H9 (cell line): ENCODE measurements around the gene PREX1. TPM values are rescaled to one million over a fixed set of nuclear protein-coding genes. Genes with fewer than 3 reads are reported as not detected.

Experiments
- DNase-seq: peaks from one replicate; pipeline ENCODE4 v3.0.0-alpha.2; 2017
- H2AFZ ChIP-seq: one replicate; pipeline ENCODE4 v1.6.1; 2013; ENCODE audit warnings: mild to moderate bottlenecking, low read length, control low read depth, moderate library complexity
- H2AK5ac ChIP-seq: 2 replicates; pipeline ENCODE4 v1.6.1; 2013; ENCODE audit warnings: low read length, control low read depth, mixed read lengths; ENCODE audit not compliant: insufficient read length
- H2BK120ac ChIP-seq: one replicate; pipeline ENCODE4 v1.6.1; 2013; ENCODE audit warnings: low read depth, mild to moderate bottlenecking, low read length, control low read depth, inconsistent platforms; ENCODE audit not compliant: poor library complexity, severe bottlenecking
- H2BK12ac ChIP-seq: 2 replicates; pipeline ENCODE4 v1.6.1; 2013; ENCODE audit warnings: low read length, control low read depth, mixed read lengths, low read depth; ENCODE audit not compliant: insufficient read length
- H2BK15ac ChIP-seq: 2 replicates; pipeline ENCODE4 v1.6.1; 2013; ENCODE audit warnings: low read depth, low read length, control low read depth
- H2BK20ac ChIP-seq: one replicate; pipeline ENCODE4 v1.6.1; 2013; ENCODE audit warnings: low read depth, mild to moderate bottlenecking, low read length, control low read depth, inconsistent platforms; ENCODE audit not compliant: poor library complexity, severe bottlenecking
- H2BK5ac ChIP-seq: 2 replicates; pipeline ENCODE4 v1.6.1; 2013; ENCODE audit warnings: low read length, control low read depth, mixed read lengths; ENCODE audit not compliant: insufficient read length
- H3K14ac ChIP-seq: 2 replicates; pipeline ENCODE4 v1.6.1; 2013; ENCODE audit warnings: low read length, control low read depth; ENCODE audit not compliant: insufficient read depth
- H3K18ac ChIP-seq: 2 replicates; pipeline ENCODE4 v1.6.1; 2013; ENCODE audit warnings: low read depth, mild to moderate bottlenecking, mixed read lengths, low read length, control low read depth; ENCODE audit not compliant: insufficient read length
- H3K23ac ChIP-seq: 2 replicates; pipeline ENCODE4 v1.6.1; 2013; ENCODE audit warnings: low read length, control low read depth, mixed read lengths, low read depth; ENCODE audit not compliant: insufficient read length
- H3K23me2 ChIP-seq: 2 replicates; pipeline ENCODE4 v1.6.1; 2013; ENCODE audit warnings: low read depth, mild to moderate bottlenecking, mixed read lengths, low read length, control low read depth; ENCODE audit not compliant: insufficient read length, poor library complexity, severe bottlenecking
- H3K27ac ChIP-seq: 2 replicates; pipeline ENCODE4 v1.5.1; 2013; ENCODE audit warnings: low read length, control low read depth, mixed read lengths, low read depth; ENCODE audit not compliant: insufficient read length
- H3K27me3 ChIP-seq: 2 replicates; pipeline ENCODE4 v1.6.1; 2013; ENCODE audit warnings: low read length, control low read depth, inconsistent platforms; ENCODE audit not compliant: insufficient read depth
- H3K4ac ChIP-seq: 2 replicates; pipeline ENCODE4 v1.6.1; 2013; ENCODE audit warnings: low read depth, mild to moderate bottlenecking, control low read depth, inconsistent platforms, low read length, moderate library complexity
- H3K4me1 ChIP-seq: 2 replicates; pipeline ENCODE4 v1.6.1; 2013; ENCODE audit warnings: low read length, control low read depth, inconsistent platforms; ENCODE audit not compliant: insufficient read depth
- H3K4me2 ChIP-seq: 2 replicates; pipeline ENCODE4 v1.6.1; 2013; ENCODE audit warnings: low read length, control low read depth, mixed read lengths; ENCODE audit not compliant: insufficient read length, insufficient read depth
- H3K56ac ChIP-seq: 2 replicates; pipeline ENCODE4 v1.6.1; 2013; ENCODE audit warnings: low read depth, mild to moderate bottlenecking, mixed read lengths, low read length, control low read depth; ENCODE audit not compliant: insufficient read length
- H3K79me1 ChIP-seq: 2 replicates; pipeline ENCODE4 v1.6.1; 2013; ENCODE audit warnings: low read depth, mild to moderate bottlenecking, moderate library complexity, low read length, control low read depth, inconsistent platforms; ENCODE audit not compliant: insufficient read depth, poor library complexity, severe bottlenecking
- H3K79me2 ChIP-seq: 2 replicates; pipeline ENCODE4 v1.6.1; 2013; ENCODE audit warnings: low read length, control low read depth, inconsistent platforms; ENCODE audit not compliant: insufficient read depth
- H3K9ac ChIP-seq: 2 replicates; pipeline ENCODE4 v1.6.1; 2013; ENCODE audit warnings: low read length, control low read depth, mixed read lengths; ENCODE audit not compliant: insufficient read length; ENCODE audit errors: extremely low read depth
- H3K9me3 ChIP-seq: one replicate; pipeline ENCODE4 v1.6.1; 2013; ENCODE audit warnings: low read depth, low read length, inconsistent platforms; ENCODE audit not compliant: control insufficient read depth
- H3T11ph ChIP-seq: one replicate; pipeline ENCODE4 v1.6.1; 2013; ENCODE audit warnings: mild to moderate bottlenecking, low read length, control low read depth, inconsistent platforms
- H4K20me1 ChIP-seq: one replicate; pipeline ENCODE4 v1.6.1; 2013; ENCODE audit not compliant: control insufficient read depth, insufficient read length, insufficient read depth
- H4K5ac ChIP-seq: 2 replicates; pipeline ENCODE4 v1.6.1; 2013; ENCODE audit warnings: low read depth, mild to moderate bottlenecking, mixed read lengths, low read length, control low read depth; ENCODE audit not compliant: insufficient read length
- H4K8ac ChIP-seq: replicated peaks from 2 replicates; pipeline ENCODE4 v1.6.1; 2013; ENCODE audit warnings: low read length, control low read depth, mixed read lengths, low read depth; ENCODE audit not compliant: insufficient read length
- H4K91ac ChIP-seq: 2 replicates; pipeline ENCODE4 v1.6.1; 2013; ENCODE audit warnings: low read depth, mild to moderate bottlenecking, moderate library complexity, mixed read lengths, low read length, control low read depth; ENCODE audit not compliant: insufficient read length
- H3K27ac Mint-ChIP-seq, 3 experiments: 2 replicates in 2 of 3; 3 replicates in 1 of 3; pipeline ENCODE4 v1.8.0; 2020 to 2021; ENCODE audit warnings: mixed read lengths in 3 of 3, mild to moderate bottlenecking in 1 of 3, moderate library complexity in 1 of 3
- H3K27me3 Mint-ChIP-seq: 2 replicates; pipeline ENCODE4 v1.8.0; 2021; ENCODE audit warnings: low read depth, mild to moderate bottlenecking, moderate library complexity, mixed read lengths
- H3K36me3 Mint-ChIP-seq, 3 experiments: 2 replicates in 2 of 3; 3 replicates in 1 of 3; pipeline ENCODE4 v1.8.0; 2020 to 2021; ENCODE audit warnings: low read depth in 3 of 3, mixed read lengths in 3 of 3; ENCODE audit not compliant: insufficient read depth in 1 of 3
- H3K4me1 Mint-ChIP-seq, 2 experiments: 2 replicates each; pipeline ENCODE4 v1.8.0; 2020; ENCODE audit warnings: mixed read lengths in 2 of 2
- H3K4me3 Mint-ChIP-seq, 2 experiments: 2 replicates in 1 of 2; 3 replicates in 1 of 2; pipeline ENCODE4 v1.8.0; 2020 to 2021; ENCODE audit warnings: mild to moderate bottlenecking in 2 of 2, mixed read lengths in 2 of 2, moderate library complexity in 1 of 2
- H3K9me3 Mint-ChIP-seq, 2 experiments: 2 replicates in 1 of 2; 3 replicates in 1 of 2; pipeline ENCODE4 v1.8.0; 2020; ENCODE audit warnings: mild to moderate bottlenecking in 2 of 2, mixed read lengths in 2 of 2, moderate library complexity in 1 of 2
- CTCF ChIP-seq: fragments of 200-600 bp; sonication (generic); conservative IDR thresholded peaks from 3 replicates; pipeline ENCODE4 v1.8.0; 2021; ENCODE audit warnings: antibody characterized with exemption, mild to moderate bottlenecking
- WGBS: extraction: QIAGEN DNeasy Blood & Tissue Kit; methylation state at CpG from one replicate; pipeline ENCODE4 v1.1.7; 2013; ENCODE audit warnings: missing lambda C conversion rate, low lambda C conversion rate, mixed read lengths; ENCODE audit not compliant: insufficient read length; ENCODE audit errors: extremely low coverage; 5-methylcytosine and 5-hydroxymethylcytosine counted together
- total RNA-seq: library from RNA; stranded (reverse); gene quantifications from 2 replicates; pipeline ENCODE4 v1.2.1, GENCODE V29; 2021

Gene PREX1
- total RNA-seq, 1 experiment from 2014 or later = 6.6 TPM

- Histone ChIP-seq H2BK12ac (no peak overlapping the region), H2BK20ac (no peak overlapping the region), H2BK120ac (no peak overlapping the region), H3K4me2 (no peak overlapping the region), H3K9me3 (no peaks in the 10 kb centered on the region), H3K56ac (no peak overlapping the region), H2AFZ (no peak overlapping the region), H3K18ac (no peak overlapping the region), H2BK5ac (no peak overlapping the region), H4K91ac (no peak overlapping the region), H2AK5ac (no peak overlapping the region), H4K8ac (no peak overlapping the region), H3K79me2 (no peaks in the 10 kb centered on the region), H4K5ac (no peak overlapping the region), H3K14ac (no peak overlapping the region), H3K4me1 (no peaks in the 10 kb centered on the region), H3K23me2 (no peaks in the 10 kb centered on the region), H3K9ac (no peak overlapping the region), H2BK15ac (no peak overlapping the region), H3K4ac (no peak overlapping the region), H3K23ac (no peak overlapping the region), H3K27ac (no peak overlapping the region), H4K20me1 (no peaks in the 10 kb centered on the region), H3T11ph (no peak overlapping the region), H3K79me1 (no peaks in the 10 kb centered on the region), H3K27me3 (no peaks in the 10 kb centered on the region)
- no peak for TF ChIP-seq CTCF
- no CpG with 5 or more reads among the region's 5 CpGs for WGBS
- Mint-ChIP-seq H3K4me3 (no peak overlapping the region), H3K36me3 (peaks cover 0 to 5% (median 0%) of the 10 kb centered on the region in 3 experiments; a peak in 2 of 7 replicates), H3K9me3 (no peaks in the 10 kb centered on the region), H3K27me3 (peaks cover 3% of the 10 kb centered on the region), H3K4me1 (peaks cover 5 to 25% of the 10 kb centered on the region in 2 experiments; a peak in 3 of 4 replicates), H3K27ac (no peak overlapping the region)
- no peak for DNase-seq
These were observed 103.4 kb downstream of the PREX1 start for GRCh38 chr20:48724382-48724781.
